ENCODE measurements around the gene NBEA.

DNA sequence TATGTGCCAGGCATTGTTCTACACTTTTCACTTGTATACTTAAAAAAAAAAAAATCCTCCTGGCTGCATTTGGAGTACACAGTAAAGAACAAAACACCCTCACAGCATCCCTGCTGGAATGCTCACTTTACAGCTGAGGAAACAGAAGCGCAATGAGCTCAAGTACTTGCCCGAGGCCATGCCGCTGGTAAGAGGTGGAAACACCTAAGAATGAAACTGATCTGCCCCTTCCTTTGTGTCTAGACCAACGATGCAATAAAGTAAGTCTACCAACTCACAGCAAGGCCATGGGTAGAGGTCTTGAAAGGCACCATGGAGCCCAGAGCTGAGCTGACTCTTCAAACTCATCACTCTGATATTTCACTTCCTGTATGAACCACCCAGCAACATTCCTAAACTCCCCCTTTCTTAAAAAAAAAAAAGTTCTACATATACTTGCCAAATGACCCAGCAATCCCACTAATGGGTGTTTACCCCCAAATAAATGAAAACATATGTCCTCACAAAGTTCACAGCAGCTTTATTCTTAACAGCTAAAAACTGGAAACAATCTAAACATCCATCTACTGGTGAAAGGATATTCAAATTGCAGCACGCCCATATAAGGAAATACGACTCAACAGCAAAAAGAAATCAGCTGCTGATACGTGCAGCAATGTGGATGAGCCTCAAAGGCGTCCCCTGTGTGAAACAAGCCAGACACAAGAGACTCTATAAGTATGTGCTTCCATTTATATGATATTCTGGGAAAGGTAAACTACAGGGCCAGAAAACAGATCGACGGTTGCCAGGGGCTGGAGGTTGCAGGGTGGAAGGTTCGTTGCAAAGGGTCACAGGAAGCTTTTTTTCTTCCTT lies 771.1 kb downstream of the NBEA start:
- TF ChIP-seq, protein P1, sequence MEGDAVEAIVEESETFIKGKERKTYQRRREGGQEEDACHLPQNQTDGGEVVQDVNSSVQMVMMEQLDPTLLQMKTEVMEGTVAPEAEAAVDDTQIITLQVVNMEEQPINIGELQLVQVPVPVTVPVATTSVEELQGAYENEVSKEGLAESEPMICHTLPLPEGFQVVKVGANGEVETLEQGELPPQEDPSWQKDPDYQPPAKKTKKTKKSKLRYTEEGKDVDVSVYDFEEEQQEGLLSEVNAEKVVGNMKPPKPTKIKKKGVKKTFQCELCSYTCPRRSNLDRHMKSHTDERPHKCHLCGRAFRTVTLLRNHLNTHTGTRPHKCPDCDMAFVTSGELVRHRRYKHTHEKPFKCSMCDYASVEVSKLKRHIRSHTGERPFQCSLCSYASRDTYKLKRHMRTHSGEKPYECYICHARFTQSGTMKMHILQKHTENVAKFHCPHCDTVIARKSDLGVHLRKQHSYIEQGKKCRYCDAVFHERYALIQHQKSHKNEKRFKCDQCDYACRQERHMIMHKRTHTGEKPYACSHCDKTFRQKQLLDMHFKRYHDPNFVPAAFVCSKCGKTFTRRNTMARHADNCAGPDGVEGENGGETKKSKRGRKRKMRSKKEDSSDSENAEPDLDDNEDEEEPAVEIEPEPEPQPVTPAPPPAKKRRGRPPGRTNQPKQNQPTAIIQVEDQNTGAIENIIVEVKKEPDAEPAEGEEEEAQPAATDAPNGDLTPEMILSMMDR (IDR thresholded peaks at IDR 0.05; ENCODE audit: poor library complexity), result no peak
- TF ChIP-seq EZH2 (IDR thresholded peaks at IDR 0.05; ENCODE audit: borderline replicate concordance), result no peak

Measured in hepatocyte (in vitro differentiated cells).